NT2/D1 (cell line): Measurements from ENCODE around the gene CNTN2.

ENCODE experiments used
- YY1 ChIP-seq: IDR thresholded peaks from 2 replicates; pipeline ENCODE4 v1.6.1; 2011; ENCODE audit not compliant: insufficient read length, insufficient read depth
- ZNF274 ChIP-seq: IDR thresholded peaks from 2 replicates; pipeline ENCODE4 v1.6.1; 2011; ENCODE audit warnings: mild to moderate bottlenecking, low read depth, low read length

DNA sequence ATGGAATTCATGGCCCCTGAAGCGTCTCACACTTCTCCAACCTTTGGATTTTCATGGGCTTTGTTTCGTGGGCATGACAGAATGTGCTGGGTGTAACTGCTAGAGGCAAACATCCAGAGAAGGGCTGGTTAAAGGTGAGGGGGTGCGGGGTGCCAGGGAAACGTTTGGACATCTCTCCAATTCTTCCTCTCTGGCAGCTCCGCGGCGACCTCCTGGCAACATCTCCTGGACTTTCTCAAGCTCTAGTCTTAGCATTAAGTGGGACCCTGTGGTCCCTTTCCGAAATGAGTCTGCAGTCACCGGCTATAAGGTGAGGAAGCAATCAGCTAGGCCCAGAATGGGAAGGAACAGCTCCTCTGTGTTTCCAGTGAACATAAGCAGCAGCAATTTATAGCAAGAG, 29.3 kb downstream of the CNTN2 start:
- no peak for TF ChIP-seq ZNF274
- TF ChIP-seq YY1: no peak
